HG03565 (cell line): ENCODE measurements around the gene ADM5.

Source experiments
- ATAC-seq: cut with Tn5 transposase; IDR thresholded peaks from one replicate; pipeline ENCODE4 v1.9.1; 2021; ENCODE audit warnings: mild to moderate bottlenecking, moderate library complexity; ENCODE audit not compliant: unreplicated experiment

The ADM5 gene

DNA sequence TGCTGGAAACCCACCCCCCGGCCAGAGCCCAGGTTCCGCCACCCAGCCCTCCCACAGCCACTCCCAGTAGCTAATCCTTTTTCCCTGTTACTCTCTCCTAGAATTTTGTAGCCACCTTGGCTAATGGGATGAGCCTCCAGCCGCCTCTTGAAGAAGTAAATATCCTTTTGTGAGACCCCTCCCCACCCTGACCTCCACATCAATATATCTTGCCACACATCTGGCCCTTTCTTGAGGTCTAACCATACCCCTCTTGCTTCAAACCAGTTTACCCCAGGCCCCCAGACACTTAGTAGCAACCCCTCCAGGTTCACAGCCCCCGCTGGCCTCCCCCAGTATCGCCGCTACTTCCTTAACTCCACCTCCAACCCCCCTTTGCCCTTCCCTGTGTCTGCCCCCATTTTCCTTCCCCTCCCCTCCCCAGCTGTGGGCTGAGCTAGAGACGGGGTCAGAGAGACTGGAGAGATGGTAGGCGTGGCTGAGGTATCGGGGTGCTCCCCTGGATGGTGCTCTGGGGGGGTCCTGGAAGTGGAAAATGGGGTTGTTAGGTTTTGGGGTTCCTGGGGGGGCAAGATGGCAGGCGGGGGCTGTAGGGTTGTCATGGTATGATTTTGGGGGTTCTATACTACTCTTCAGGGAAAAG, 9.5 kb upstream of the ADM5 start:
- ATAC-seq = no peak

DNA sequence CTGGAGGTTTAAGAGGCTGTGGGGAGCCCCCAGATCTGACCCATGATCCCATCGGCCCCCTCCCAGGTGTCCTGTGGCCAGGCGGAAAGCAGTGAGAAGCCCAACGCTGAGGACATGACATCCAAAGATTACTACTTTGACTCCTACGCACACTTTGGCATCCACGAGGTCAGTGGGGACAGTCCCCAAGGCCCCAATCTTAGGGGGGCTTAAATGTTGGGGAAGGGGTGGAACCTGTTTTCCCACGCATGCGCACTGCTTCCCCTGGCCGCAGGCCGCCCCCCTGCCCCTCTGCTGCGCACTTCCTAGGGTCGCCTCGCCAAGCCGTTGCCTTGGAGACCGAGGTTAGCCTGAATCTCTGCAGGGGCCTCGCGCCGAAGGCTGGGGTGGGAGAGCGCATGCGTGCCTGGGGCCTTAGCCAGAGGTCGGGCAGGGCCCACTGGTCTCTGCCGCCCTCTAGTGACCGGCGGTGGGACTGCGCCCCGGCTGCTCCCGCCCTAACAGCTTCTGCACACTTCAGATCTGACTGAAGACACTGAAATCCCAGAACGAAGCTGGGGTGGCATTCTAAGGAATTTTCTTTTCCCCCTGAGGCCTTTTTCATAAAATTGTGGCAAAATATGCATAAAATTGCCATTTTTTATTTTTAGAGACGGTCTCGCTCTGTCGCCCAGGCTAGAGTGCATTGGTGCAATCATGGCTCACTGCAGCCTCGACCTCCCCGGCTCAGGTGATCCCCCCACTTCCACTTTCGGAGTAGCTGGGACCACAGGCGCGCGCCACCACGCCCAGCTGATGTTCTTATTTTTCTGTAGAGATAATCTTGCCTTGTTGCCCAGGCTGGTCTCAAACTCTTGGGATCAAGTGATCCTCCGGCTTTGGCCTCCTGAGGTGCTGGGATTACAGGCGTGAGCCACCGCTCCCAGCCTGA, 8.7 kb upstream of the ADM5 start:
- no peak for ATAC-seq

DNA sequence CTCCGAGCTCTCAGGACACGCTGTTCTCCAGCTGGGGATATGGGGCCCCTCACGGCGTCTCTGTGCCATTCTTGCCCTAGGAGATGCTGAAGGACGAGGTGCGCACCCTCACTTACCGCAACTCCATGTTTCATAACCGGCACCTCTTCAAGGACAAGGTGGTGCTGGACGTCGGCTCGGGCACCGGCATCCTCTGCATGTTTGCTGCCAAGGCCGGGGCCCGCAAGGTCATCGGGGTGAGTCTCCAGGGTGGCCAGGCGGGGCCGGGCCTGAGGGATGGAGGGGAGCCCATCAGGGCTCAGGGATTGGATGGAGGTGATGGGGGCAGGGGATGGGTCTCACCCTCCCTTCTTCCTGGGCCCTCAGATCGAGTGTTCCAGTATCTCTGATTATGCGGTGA, 7.6 kb upstream of the ADM5 start:
- no peak for ATAC-seq

DNA sequence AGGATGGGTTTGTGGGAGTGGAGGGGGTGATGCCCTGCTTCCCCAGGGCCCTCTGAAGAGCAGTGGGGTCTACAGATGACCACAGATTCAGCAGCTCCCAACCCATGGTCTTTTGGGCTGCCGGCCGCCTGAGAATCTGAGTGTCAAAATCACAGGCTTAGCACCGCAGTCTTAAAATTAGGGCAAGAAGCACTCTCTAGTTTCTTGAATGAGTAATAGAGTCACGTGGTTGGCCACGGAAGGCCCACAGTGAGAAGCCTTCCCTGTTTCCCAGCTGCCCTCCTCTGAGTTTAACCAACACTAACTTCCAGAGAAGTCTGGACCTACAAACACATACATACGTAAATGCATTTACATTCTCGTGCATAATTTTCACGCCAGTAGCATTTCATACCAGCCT, 7.1 kb upstream of the ADM5 start:
- no peak for ATAC-seq

DNA sequence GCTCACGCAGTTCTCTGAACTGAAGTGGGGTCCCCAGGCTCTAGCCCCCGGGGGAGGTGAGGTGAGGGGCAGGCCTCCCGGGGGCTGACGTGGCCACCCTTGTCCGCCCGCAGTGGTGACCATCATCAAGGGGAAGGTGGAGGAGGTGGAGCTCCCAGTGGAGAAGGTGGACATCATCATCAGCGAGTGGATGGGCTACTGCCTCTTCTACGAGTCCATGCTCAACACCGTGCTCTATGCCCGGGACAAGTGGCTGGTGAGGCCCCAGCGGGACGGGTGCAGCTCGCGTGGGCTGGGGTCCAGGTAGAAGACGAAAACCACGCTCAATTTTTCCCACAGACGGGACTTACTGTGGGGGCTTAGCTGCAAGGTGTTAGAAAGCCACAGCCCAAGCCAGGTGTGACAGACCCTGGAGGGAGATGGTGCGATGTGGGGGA, 5.6 kb upstream of the ADM5 start:
- no peak for ATAC-seq

DNA sequence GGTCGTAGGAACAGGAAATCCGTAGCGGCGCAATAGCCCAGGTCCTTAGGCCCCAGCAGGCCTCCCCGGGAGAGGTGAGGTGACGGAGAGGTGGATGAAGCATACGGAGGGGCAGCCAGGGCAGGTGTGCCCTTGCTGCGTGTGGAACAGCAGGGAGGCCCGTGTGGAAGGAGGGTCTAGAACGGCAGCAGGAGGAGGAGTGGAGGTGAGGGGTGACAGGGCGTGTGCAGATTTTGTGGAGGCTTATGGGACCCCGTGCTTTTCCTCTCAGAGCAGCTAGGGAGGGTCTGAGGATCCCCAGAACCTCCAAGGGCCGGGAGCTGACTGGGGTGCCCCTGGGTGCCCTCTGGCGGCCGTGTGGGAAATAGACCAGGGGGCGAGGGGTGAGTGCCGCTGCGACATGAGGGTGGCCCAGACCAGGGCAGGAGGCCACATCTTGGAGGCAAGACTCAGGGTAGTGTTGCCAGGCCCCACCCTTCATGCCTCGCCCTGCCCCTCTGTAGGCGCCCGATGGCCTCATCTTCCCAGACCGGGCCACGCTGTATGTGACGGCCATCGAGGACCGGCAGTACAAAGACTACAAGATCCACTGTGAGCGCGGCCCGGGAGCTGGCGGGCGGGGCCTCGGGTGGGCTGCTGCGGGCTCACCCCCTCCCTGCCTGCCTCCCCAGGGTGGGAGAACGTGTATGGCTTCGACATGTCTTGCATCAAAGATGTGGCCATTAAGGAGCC, 5.0 kb upstream of the ADM5 start:
- ATAC-seq = no peak

DNA sequence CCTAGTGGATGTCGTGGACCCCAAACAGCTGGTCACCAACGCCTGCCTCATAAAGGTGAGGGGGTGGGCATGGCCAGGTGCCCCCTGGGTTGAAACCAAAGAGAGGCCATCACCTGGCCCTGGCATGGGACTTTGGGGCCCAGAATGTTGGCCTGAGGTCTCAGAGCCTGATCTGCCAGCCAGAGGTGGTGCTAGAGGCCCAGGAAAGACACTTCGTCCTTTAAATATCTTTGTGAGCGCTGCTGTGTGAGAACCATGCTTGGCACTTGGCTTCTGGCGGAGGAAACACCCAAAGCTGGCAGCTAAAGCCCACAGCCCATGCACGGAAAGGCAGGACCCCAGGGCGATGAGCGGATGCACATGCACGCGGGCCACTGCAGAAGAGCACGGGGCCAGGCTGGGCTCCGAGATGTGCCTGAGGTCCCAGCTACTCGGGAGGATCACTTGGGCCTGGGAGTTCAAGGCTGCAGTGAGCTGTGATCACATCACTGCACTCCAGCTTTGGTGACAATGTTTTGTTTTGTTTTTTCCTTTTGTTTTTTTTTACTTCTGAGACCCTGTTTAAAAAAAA, 4.3 kb upstream of the ADM5 start:
- no peak for ATAC-seq

DNA sequence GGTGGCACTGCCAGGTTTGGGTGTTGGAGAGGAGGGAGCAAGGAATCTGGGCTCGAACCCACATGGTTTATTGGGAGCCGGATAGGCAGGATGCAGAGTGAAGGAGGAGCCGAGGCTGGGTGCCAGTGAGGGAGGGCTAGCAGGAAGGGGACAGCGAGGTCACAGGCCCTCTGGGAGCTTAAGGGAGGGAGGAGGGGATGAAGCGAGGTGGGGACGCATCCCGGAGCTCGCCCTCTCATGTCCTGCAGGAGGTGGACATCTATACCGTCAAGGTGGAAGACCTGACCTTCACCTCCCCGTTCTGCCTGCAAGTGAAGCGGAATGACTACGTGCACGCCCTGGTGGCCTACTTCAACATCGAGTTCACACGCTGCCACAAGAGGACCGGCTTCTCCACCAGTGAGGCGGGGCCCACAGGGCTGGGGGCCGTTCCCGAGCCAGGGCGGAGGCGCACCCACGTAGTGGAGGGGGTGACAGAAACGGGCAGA, 3.5 kb upstream of the ADM5 start:
- ATAC-seq = no peak

DNA sequence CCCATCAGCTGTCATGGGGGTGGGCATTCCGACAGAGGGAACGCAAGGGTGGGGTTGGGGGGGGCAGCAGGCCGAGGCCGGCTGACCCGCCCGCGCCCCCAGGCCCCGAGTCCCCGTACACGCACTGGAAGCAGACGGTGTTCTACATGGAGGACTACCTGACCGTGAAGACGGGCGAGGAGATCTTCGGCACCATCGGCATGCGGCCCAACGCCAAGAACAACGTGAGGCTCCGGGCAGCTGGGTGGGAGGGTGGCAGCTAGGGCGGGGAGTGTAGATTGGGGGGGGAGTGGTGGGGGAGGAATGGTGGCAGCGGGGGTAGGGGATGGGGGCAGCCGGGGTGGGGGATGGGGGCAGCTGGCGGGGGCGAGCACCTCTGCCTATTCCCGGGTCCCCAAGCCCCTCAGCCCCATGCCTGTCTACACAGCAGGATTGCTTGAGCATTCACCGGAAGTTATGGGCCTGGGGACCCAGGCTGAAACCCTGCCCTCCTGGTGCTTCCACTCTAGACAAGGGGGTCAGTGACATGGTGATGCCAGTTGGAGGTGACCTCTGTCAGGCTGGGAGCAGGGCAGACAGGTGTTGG, 2.8 kb upstream of the ADM5 start:
- no peak for ATAC-seq

DNA sequence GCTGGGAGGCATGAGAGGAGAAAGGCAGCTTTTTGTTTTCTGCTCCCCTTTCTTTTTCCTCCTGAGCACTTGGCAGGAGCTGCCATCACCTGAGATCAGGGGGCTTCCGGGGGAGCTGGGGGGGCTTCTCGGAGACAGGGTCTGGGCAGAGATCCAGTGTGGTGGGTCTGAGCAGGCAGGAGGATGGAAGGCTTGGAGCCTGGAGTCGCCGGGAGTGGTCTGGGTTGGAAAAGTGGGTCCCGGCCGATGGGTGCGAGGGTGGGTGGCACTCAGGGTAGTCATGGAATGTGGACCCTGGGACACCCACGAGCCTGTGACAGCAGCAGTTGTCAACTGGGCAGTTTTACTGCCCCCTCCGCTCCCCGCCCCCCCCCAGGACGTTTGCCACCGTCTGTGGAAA, 2.2 kb upstream of the ADM5 start:
- ATAC-seq = no peak

DNA sequence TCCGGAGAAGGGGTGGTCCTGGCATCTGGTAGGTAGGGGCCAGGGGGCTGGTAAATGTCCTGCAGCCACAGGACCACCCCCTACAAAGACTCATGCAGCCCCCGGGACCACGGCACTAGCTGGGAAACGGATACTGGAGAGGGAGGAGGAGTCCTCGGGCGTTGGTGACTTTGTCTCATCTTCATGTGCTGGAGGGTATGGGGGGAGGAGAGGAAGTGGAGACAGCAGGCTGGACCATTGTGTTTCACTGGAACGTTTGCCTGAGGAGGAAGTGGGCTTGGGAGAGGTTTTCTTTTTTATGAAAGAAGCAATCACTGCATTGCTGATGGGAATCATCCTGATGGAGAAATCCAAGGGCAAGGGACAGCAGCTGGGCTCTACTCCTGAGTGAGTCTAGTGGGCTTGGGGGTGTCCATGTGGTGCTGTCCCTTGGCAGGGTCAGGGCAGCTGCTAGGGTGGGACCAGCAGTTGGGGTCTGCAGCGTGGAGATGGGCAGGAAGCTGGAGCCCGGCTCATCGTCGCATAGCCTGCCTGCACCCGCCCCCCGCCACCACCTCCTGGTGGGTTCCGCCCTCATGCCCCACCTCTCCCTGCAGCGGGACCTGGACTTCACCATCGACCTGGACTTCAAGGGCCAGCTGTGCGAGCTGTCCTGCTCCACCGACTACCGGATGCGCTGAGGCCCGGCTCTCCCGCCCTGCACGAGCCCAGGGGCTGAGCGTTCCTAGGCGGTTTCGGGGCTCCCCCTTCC, 1.7 kb upstream of the ADM5 start:
- no peak for ATAC-seq

DNA sequence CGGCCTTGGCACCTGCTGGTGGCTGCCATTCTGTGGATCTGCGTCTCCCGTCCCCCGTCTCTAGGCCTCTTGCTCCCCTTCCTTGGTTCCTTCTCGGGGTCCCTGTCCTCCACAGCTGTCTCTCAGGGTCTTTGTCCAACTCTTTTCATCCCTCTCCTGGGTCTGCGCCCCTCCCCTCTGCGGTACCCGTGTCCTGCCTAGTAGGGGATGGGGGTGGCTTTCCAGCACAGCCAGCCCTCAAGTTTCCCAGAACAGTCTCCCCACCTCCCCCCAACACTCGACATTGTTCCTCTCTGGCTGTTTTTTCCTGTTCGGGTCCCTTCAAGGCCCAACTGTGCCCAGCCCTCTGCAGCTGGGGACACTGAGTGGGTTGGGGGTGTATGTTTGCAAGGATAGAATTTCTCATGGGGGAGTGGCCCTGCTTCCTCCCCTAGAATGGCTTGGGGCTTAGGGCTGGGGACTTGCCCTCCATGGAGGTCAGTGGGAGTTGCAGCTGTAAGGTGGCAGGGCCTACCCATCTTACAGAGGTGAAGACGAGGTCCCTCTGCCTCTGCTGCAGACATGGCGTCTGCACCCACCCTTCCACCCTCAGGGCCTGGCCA, 762 bp upstream of the ADM5 start:
- no peak for ATAC-seq

DNA sequence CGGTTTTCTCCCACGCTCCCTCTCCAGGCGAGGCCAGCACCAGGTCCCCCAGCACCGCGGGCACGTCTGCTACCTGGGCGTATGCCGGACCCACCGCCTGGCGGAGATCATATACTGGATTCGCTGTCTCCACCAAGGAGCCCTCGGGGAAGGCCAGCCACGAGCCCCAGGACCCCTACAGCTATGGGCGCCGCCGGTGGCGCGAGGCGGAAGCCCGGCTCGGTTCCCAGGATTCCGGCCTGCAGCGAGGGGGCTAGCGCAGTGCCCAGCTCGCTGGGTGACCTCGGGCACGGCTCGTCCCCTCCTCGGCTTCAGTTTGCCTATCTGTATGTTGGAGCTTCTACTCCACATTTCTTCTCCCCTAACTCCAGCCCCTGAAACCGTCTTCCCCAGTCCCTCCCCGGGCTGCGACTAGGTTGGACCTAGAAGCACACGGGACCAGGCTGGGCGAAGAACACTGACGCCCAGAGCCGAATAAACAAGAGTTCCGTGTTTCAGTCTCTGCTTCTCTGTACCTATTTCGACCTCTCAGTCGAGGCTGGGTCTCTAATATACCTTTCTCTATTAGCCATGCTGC, 773 bp downstream of the ADM5 start:
- ATAC-seq = no peak

DNA sequence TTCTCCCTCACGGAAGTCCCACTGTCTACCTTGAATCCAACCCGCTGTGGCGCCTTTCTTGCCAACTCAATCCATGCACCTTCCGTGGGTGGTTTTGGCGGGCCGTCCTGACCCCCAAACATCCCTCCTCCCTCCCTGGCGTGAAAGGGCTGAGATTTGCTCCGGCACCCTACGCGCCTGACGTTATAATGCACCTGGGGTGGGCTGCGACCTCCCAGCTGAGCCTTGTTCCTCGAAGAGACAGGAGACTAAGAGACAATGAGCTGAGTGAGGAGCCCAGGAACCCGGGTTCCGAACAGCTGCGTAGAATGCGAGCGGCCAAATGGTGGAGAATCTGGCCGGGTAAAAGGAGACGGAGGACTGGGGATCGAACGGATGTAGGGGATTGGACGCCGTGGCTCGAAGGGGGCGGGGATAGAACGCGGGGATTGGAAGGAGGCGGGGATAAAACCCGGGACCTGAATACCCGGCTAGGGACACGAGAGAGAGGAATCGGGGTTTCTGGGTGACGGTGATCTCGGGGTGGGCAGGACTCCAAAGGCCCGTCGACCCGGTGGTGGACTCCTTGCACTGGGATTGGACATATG, 1.4 kb downstream of the ADM5 start, which contains the start of gene CPT1C:
Gene CPT1C, plus strand, starts transcription at position 461 of the 587 bp plus-strand sequence. CDS start 1,137 bp downstream, outside the sequence.
- ATAC-seq = no peak

DNA sequence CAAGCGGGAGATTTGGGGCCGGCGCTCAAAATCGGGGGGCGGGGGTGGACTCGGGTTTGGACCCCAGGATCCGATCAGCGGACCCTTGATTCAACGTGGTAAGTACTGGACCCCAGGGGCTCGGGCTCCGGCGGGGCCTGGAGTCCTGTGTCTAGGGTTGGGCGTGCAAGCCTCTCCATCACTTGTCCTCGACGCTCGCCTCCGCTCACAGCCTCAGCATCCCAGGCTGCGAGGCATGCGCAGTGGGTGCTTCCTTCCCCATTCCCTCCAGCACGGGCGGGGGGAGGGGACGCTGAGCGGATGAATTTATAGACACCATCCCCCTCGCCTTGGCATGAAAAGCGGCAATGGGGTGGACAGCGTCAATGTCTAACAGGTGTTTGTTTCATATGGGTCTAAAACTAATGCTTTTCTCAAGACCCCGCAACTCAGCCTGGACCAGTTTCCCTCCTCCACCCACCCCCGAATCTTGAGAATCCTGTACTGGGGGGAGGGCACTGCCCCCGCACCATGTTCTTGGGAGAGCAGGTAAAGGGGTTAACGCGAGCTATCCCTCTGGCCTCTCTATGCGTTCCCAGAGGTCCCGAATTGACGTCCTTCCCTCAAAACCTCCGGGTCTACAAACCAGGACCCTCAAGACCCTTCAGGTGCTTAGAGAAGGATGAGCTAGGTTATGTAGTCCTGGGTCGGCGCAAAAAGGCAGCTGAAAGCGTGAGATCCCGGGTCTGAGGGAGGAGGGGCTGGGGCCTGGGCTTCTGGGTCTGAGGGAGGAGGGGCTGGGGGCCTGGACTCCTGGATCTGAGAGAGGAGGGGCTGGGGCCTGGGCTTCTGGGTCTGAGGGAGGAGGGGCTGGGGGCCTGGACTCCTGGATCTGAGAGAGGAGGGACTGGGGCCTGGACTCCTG, 2.1 kb downstream of the ADM5 start:
- ATAC-seq = no peak

DNA sequence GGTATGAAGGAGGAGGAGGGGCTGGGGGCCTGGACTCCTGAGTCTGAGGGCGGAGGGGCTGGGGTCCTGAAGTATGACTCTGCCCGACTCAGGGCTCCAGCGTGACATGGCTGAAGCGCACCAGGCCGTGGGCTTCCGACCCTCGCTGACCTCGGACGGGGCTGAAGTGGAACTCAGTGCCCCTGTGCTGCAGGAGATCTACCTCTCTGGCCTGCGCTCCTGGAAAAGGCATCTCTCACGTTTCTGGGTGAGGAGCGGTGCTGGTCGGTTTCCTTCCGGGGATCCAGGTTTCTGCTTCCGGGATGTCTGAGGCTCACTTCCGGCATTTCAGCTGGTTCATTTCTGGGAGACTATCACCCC, 2.7 kb downstream of the ADM5 start:
- no peak for ATAC-seq

DNA sequence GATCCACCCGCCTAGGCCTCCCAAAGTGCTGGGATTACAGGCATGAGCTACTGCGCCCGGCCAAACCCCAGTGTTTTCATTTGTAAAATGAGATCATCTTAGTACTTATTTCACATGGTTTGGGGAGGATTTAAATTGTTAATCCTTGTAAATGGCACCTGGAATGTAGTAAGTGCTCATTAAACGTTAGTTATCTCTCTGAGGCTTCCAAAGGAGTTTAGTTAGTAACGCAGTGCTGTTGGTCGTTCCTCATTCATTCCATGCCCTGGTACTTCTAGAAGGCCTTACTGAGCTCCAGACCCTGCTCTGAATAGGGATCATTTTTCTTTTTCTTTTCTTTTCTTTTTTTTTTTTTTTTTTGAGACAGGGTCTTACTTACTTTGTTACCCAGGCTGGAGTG, 6.7 kb downstream of the ADM5 start:
- no peak for ATAC-seq

DNA sequence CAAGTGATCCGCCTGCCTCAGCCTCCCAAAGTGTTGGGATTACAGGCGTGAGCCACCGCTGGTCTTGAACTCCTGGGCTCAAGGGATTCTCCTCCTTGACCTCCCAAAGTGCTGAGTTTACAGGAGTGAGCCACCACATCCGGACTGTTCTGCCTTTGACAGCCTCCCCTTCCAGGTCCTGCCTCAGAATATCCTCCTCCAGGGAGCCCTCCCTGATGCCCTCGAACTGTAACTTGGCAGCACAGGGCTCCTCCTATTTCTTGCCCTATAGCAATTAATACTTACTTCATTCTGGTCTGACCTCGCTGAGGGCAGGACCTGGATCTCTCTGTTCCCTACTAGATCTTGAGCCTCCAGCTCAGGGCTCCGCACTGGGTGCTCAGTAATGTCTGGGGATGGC, 7.5 kb downstream of the ADM5 start:
- no peak for ATAC-seq
